ENCODE data around the gene NUDT22.

Gene NUDT22

GRCh38 chr11:64207256-64208085 is 18.6 kb upstream of the NUDT22 start:
- peak; percentile 86 for DNase-seq

GRCh38 chr11:64208086-64208795 is 17.8 kb upstream of the NUDT22 start:
- DNase-seq, result no peak

GRCh38 chr11:64208796-64209562 is 17.1 kb upstream of the NUDT22 start:
- DNase-seq, result no peak

GRCh38 chr11:64209563-64209843 is 16.6 kb upstream of the NUDT22 start:
- no peak for DNase-seq

- no peak for DNase-seq
These were observed 15.6 kb upstream of the NUDT22 start for GRCh38 chr11:64210301-64211020.

- DNase-seq, result no peak
These were observed 14.7 kb upstream of the NUDT22 start for GRCh38 chr11:64211181-64211872.

GRCh38 chr11:64216879-64217278 is 9.2 kb upstream of the NUDT22 start:
- no peak for DNase-seq

DNA sequence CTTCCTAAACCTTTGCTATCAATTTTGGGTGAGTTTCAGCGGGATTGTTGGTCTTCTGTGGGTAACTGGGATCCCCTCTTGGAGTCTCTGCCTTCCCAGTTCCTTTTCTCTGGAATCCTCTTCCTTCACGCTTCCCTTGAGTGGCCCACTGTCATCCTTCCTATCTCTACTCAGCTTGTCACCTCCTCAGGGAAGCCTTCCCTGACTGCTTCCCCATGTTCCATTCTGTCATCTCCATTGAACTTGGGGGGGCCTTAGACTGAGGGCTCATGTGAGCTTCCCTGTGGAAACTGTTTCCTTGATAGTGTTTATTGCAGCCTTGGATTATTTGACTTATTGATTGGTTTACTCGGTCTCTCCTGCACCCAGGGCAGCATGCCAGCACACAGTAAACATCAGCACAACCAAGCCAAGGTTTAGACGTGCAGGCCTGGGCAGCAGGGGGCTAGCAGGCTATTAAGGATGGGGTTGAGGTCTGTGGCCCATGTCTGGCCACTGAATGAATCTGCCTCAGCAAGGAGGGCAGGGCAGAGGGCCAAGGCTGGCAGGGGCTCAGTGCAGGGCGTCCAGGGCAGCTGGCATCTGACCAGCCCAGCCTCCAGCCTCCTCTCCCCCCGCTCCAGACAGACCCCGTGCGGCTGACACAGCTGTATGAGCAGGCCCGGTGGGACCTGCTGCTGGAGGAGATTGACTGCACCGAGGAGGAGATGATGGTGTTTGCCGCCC is 7.3 kb upstream of the NUDT22 start:
- no peak for DNase-seq

DNA sequence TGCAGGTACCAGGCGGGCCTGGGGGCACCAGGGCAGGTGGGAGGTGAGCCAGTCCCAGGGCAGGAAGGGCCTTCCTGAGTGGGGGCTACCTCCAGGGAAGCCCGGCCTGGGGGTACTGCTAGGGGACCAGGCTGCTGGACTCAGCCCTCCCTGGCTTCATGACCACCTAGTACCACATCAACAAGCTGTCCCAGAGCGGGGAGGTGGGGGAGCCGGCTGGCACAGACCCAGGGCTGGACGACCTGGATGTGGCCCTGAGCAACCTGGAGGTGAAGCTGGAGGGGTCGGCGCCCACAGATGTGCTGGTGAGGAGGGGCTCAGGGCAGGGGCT is 6.8 kb upstream of the NUDT22 start:
- no peak for DNase-seq

- DNase-seq, result no peak
These were observed 6.3 kb upstream of the NUDT22 start for GRCh38 chr11:64219755-64220154.

DNA sequence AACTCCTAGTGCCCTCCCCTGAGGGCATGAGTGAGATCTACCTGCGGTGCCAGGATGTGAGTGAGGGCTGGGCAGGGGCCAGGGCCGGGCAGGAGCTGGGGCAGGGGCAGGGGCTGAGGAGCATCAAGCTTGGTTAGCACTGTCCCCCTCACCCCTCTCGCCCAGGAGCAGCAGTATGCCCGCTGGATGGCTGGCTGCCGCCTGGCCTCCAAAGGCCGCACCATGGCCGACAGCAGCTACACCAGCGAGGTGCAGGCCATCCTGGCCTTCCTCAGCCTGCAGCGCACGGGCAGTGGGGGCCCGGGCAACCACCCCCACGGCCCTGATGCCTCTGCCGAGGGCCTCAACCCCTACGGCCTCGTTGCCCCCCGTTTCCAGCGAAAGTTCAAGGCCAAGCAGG is 5.8 kb upstream of the NUDT22 start:
- DNase-seq, result no peak

DNA sequence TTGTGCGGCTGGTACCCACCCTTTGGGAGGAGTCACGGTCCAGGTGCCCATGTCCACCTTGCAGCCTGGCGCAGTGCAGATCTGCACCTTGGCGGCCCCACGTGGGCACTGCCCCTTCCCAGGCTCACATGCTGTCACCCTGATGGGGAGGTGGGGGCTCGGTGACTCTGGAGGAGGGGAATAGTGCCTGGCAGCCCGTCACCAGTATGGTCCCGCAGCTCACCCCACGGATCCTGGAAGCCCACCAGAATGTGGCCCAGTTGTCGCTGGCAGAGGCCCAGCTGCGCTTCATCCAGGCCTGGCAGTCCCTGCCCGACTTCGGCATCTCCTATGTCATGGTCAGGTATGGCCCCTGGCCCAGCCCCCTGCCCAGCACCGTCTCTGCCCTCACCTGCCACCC is 5.3 kb upstream of the NUDT22 start:
- DNase-seq, result no peak

DNA sequence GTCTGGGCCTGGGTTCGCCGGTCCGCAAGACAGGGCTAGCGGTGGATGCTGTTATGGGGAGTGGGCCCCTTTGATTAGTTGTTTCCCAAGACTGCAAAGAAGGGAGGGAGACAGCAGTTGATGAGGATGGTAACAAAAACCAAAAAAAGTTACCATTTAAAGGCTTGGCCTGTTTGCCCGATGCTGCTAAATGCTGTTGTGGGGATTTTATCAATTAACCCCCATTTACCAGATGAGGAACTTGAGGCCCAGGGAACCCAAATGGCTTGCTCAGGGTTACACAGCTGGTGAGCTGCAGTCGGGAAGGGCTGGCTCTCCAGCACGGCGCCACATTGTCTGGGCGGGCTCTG is 3.4 kb upstream of the NUDT22 start:
- no peak for DNase-seq

GRCh38 chr11:64223001-64223651 is 2.9 kb upstream of the NUDT22 start:
- no peak for DNase-seq

DNA sequence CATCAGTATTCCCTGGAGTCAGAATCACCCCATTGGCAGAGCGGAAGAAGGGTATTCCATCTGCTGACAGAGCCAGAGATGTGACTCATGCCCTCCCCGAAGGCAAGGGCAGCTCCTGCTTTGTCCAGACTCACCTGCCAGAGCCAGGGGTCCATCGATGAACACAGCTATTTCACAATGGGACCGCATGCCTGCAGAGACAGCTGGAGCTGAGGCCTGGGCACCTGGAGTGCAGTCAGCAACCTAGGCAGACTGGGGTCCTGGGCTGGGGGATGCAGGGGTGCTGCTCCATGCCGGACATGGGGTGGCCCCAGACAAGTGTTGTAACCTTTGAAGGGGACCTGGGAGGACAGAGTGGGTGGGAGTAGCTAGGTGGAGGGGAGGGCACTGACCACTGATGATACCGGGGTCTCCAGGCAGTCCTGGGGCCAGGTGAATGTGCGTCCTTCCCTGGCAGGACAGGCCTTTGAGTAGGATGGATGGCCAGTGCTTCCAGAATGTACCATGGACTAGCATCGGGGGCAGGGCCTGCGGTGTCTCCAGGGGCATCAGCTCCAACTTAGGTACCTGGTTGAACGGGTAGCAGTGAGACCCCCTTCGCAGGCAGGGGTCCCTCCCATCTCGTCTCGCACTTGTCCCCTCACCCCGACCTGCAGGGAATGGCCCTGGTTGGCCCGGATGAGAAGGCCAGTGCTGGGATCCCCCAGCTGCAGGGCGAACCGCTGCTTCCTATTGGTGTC is 1.8 kb upstream of the NUDT22 start:
- peak; percentile 15 for DNase-seq

GRCh38 chr11:64224891-64225607 is 1.0 kb upstream of the NUDT22 start:
- DNase-seq, result peak; percentile 16

DNA sequence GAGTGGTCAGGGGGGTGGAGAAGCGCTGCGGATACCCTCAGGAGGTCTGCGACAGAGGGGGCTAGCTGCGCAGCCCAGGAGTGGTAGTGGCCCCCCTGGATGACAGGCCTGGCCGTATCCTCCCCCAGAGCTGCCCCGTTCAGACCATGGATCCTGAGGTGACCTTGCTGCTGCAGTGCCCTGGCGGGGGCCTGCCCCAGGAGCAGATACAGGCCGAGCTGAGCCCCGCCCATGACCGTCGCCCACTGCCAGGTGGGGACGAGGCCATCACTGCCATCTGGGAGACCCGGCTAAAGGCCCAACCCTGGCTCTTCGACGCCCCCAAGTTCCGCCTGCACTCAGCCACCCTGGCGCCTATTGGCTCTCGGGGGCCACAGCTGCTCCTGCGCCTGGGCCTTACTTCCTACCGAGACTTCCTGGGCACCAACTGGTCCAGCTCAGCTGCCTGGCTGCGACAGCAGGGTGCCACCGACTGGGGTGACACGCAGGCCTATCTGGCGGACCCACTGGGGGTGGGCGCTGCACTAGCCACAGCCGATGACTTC is 505 bp downstream of the NUDT22 start:
- peak; percentile 49 for DNase-seq

- DNase-seq, result no peak
These were observed 1.4 kb downstream of the NUDT22 start for GRCh38 chr11:64227405-64227956.

DNA sequence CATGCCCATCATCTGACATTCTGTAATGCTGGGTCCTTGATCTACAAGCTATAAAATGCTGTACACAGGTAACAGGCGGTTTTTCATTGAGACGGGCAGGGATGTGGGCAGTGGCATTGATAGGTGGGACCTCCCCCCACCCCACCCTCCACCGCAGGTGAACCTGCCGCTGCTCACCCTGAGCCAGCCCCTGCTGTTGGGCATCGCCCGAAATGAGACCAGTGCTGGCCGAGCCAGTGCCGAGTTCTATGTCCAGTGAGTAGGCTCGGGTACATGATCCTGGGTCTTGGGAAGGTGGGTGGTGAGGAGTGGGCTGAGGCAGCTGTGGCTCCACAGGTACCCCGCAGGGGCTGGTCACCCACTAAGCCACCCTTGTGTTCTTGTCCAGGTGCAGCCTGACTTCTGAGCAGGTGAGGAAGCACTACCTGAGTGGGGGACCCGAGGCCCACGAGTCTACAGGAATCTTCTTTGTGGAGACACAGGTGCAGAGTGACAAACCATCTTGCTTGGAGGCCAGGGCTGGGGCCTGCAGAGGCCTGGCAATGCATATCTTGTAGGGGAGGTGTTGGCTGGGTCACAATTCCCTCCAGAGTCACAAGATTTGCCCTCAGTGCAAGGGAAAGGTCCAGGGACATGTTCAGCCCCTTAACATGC is 3.1 kb downstream of the NUDT22 start:
- no peak for DNase-seq
